ENCODE results near the gene HTT. TPM values are rescaled to one million over a fixed set of nuclear protein-coding genes. Genes with fewer than 3 reads are reported as not detected.

Gene HTT
- total and polyA plus RNA-seq, 9 of the 15 experiments (the other 6 are each of a cell fraction or from before 2014, with no cell fraction given): 0.66 to 31.6 (median 14.7) TPM

GRCh38 chr4:3083732-3084131 lies 9.3 kb downstream of the HTT start:
- H3K36me3 ChIP-seq (ENCODE audit: control insufficient read depth, insufficient read depth, low read length): peaks cover 17% of the 10 kb centered on the region; the same call in 2 of the 3 replicates
- no peak overlapping the region for H3K27ac ChIP-seq (ENCODE audit: extremely low read depth, low read depth, low read length)
- H3K9me1 ChIP-seq (ENCODE audit: control insufficient read depth, insufficient read depth, low read length): peaks cover 5% of the 10 kb centered on the region
- peaks cover 20 to 27% of the 10 kb centered on the region in 2 experiments for H3K4me1 ChIP-seq (replicated peaks in 1 of 2; ENCODE audit: control insufficient read depth in 2 of 2, insufficient read depth in 2 of 2, low read length in 2 of 2)
- no peak for TF ChIP-seq ZNF140 (CRISPR knock-in tag; IDR thresholded peaks at IDR 0.05)
- TF ChIP-seq ZBTB34 (CRISPR knock-in tag; IDR thresholded peaks at IDR 0.05): no peak
- TF ChIP-seq STAT5B (CRISPR knock-in tag; IDR thresholded peaks at IDR 0.05): no peak
- TF ChIP-seq HNRNPH1 (optimal IDR thresholded peaks at IDR 0.05; ENCODE audit: low read depth, low read length): no peak
- TF ChIP-seq HDAC8 (tag; IDR thresholded peaks at IDR 0.05): no peak
- TF ChIP-seq ARID1B (IDR thresholded peaks at IDR 0.05): no peak
- no peak for TF ChIP-seq SIN3A (IDR thresholded peaks at IDR 0.05; ENCODE audit: borderline replicate concordance in 2 of 2, control insufficient read depth in 1 of 2, low read depth in 2 of 2, low read length in 2 of 2)
- no peak for TF ChIP-seq ZFPM2 (CRISPR knock-in tag; IDR thresholded peaks at IDR 0.05)
- TF ChIP-seq SUPT5H (IDR thresholded peaks at IDR 0.05): no peak
- H3K4me2 ChIP-seq (ENCODE audit: insufficient read depth, low read length): no peak overlapping the region
- H3K4me3 ChIP-seq: no peak overlapping the region
- no peaks in the 10 kb centered on the region; the same call in 1 of the 2 replicates for H3K9me3 ChIP-seq (replicated peaks; ENCODE audit: control insufficient read depth, insufficient read depth, low read depth, low read length)
- POLR2A ChIA-PET: interaction anchor here (0.9 to 1.3 kb wide), 2 partner anchors 14 kb away, joined by 3 to 4 read pairs; no protein-coding TSS in a partner anchor
- in situ Hi-C loops (cut with MboI): no loop called here
- no peak overlapping the region for H2AFZ ChIP-seq (ENCODE audit: low read depth, low read length)
- no peaks in the 10 kb centered on the region for H3K27me3 ChIP-seq (ENCODE audit: control insufficient read depth in 2 of 2, insufficient read depth in 2 of 2, low read length in 2 of 2)
- H3K79me2 ChIP-seq (ENCODE audit: control insufficient read depth, insufficient read depth, low read length): peaks cover 36% of the 10 kb centered on the region
- no peak for ATAC-seq
- FAIRE-seq: no peak
- CTCF ChIA-PET (ENCODE audit: low intra/inter-chr PET ratio): no interaction called here
- no TSS peak for BruUV-seq (replicated peaks)
- H4K20me1 ChIP-seq (replicated peaks; ENCODE audit: control insufficient read depth, insufficient read depth, low read length): peaks cover 18% of the 10 kb centered on the region
- 0% methylated on average over 1 of the region's 1 CpG for WGBS (ENCODE audit: insufficient coverage, low coverage, missing lambda C conversion rate)
- intact Hi-C loops (cut with micrococcal nuclease): no loop called here
- no peak overlapping the region for H3K9ac ChIP-seq (ENCODE audit: insufficient read depth in 1 of 2, low read depth in 2 of 2, low read length in 2 of 2)
- no peak for DNase-seq (ENCODE audit: extremely low read depth in 1 of 4, low spot score in 3 of 4)
